ENCODE results near the gene NTRK2. TPM values are rescaled to one million over a fixed set of nuclear protein-coding genes. Genes with fewer than 3 reads are reported as not detected.

NTRK2 gene
- total RNA-seq, 1 experiment from 2014 or later: not detected

DNA sequence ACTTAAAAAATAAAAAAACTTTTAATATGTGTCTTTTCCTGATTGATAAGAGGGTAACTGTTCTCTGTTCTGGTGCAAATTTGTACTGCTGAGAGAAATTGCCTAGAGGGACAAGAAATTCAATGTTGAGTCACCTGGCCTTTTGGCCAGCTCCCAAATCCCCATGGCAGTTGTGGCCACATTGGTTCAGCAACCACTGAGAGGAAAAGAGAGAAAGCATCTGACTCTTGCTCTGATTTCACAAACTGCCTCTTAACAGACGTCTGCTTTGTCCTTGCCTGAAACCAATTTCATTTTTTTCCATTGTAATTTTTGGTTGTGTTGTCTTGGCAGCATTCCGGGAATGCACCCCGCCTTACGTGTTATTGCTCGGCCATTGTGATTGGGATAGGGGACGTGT, 42.4 kb downstream of the NTRK2 start:
- H2AFZ ChIP-seq (ENCODE audit: low read depth, low read length, poor library complexity, severe bottlenecking): no peak overlapping the region
- H3K9me3 ChIP-seq (ENCODE audit: control insufficient read depth in 1 of 2, insufficient read depth in 1 of 2, low read depth in 1 of 2, low read length in 2 of 2): no peaks in the 10 kb centered on the region
- no peaks in the 10 kb centered on the region for H3K9me2 ChIP-seq (ENCODE audit: insufficient read depth)
- no peak overlapping the region for H3K27ac ChIP-seq (ENCODE audit: low read depth, low read length)
- BruUV-seq (replicated peaks): no TSS peak
- CTCF ChIA-PET: no interaction called here
- H3K9ac ChIP-seq (ENCODE audit: low read length): no peak overlapping the region
- no peaks in the 10 kb centered on the region for H4K20me1 ChIP-seq (ENCODE audit: insufficient read depth)
- H3K4me3 ChIP-seq (replicated peaks in 1 of 2; ENCODE audit: low read depth in 1 of 2, low read length in 2 of 2): no peak overlapping the region
- intact Hi-C loops (cut with micrococcal nuclease): no loop called here
- no peak overlapping the region for H3K4me2 ChIP-seq (ENCODE audit: low read length)
- no peaks in the 10 kb centered on the region for H3K4me1 ChIP-seq (ENCODE audit: control insufficient read depth in 1 of 2, insufficient read depth in 2 of 2, low read length in 2 of 2)
- no peak for TF ChIP-seq MAX (IDR thresholded peaks at IDR 0.05)
- TF ChIP-seq ZFX (IDR thresholded peaks at IDR 0.05): no peak
- TF ChIP-seq CBX3 (IDR thresholded peaks at IDR 0.05; ENCODE audit: low read depth): no peak
- TF ChIP-seq POLR2A (IDR thresholded peaks at IDR 0.05; ENCODE audit: borderline replicate concordance, extremely low read depth, insufficient read depth, insufficient read length): no peak
- no peak for TF ChIP-seq ELF1 (IDR thresholded peaks at IDR 0.05; ENCODE audit: borderline replicate concordance, low read depth)
- no peak for TF ChIP-seq CEBPB (IDR thresholded peaks at IDR 0.05; ENCODE audit: low read depth)
- TF ChIP-seq CTCF (IDR thresholded peaks at IDR 0.05 in 2 of 3, conservative IDR thresholded peaks at IDR 0.05 in 1 of 3; ENCODE audit: borderline replicate concordance in 1 of 3, insufficient read depth in 1 of 3, low read depth in 2 of 3, low read length in 2 of 3): no peak
- TF ChIP-seq SRF (IDR thresholded peaks at IDR 0.05; ENCODE audit: low read depth): no peak
- TF ChIP-seq SP1 (IDR thresholded peaks at IDR 0.05; ENCODE audit: low read depth): no peak
- no peak for TF ChIP-seq ZNF274 (IDR thresholded peaks at IDR 0.05; ENCODE audit: low read depth, low read length)
- TF ChIP-seq POLR2AphosphoS5 (IDR thresholded peaks at IDR 0.05; ENCODE audit: low read depth, low read length): no peak
- no peak for TF ChIP-seq ZBTB33 (IDR thresholded peaks at IDR 0.05; ENCODE audit: extremely low read depth, insufficient replicate concordance, low read length)
- TF ChIP-seq EZH2 (IDR thresholded peaks at IDR 0.05): no peak
- H3K27me3 ChIP-seq (ENCODE audit: insufficient read depth, low read length): peaks cover 31% of the 10 kb centered on the region; the same call in 1 of the 2 replicates
- no peaks in the 10 kb centered on the region for H3K79me2 ChIP-seq (ENCODE audit: insufficient read depth, low read length)
- POLR2A ChIA-PET: no interaction called here
- ATAC-seq: no peak
- no peak for DNase-seq (ENCODE audit: low read depth, low spot score)
- no peaks in the 10 kb centered on the region for H3K36me3 ChIP-seq (ENCODE audit: control insufficient read depth in 1 of 2, insufficient read depth in 2 of 2, low read length in 2 of 2)
- RAD21 ChIA-PET (ENCODE audit: low non-redundant PET in 1 of 2, low total read pairs in 2 of 2, uncharacterized antibody in 2 of 2, unreplicated experiment in 2 of 2): no interaction called here

All from HCT116 (cell line).